GM21367 (cell line): ENCODE results near the gene IL32.
"Not testable (repeated sequence)": the region's sequence is repeated elsewhere in the genome, so short reads cannot be mapped to it uniquely, and the experiment has no call there.

ENCODE experiments used
- ATAC-seq: cut with Tn5 transposase; IDR thresholded peaks from one replicate; pipeline ENCODE4 v1.9.1; 2021; ENCODE audit not compliant: unreplicated experiment

Gene IL32

GRCh38 chr16:3069146-3069545 lies 3.7 kb downstream of the IL32 start:
- ATAC-seq = not testable (repeated sequence)

GRCh38 chr16:3070608-3071111 lies 5.2 kb downstream of the IL32 start:
- no peak for ATAC-seq

- ATAC-seq = no peak
Observed at GRCh38 chr16:3071655-3072054, 6.2 kb downstream of the IL32 start.

- ATAC-seq = not testable (repeated sequence)
Observed at GRCh38 chr16:3072148-3072547, 6.7 kb downstream of the IL32 start.

GRCh38 chr16:3072576-3073263 lies 7.3 kb downstream of the IL32 start:
- ATAC-seq = not testable (repeated sequence)

- ATAC-seq = no peak
Observed at GRCh38 chr16:3073448-3073847, 8.0 kb downstream of the IL32 start.

- peak; percentile 49 for ATAC-seq
Observed at GRCh38 chr16:3074860-3075522, 9.6 kb downstream of the IL32 start.

GRCh38 chr16:3075523-3075915 lies 10.1 kb downstream of the IL32 start:
- ATAC-seq = no peak

GRCh38 chr16:3075946-3076345 lies 10.5 kb downstream of the IL32 start:
- not testable (repeated sequence) for ATAC-seq

GRCh38 chr16:3076577-3076976 lies 11.1 kb downstream of the IL32 start:
- ATAC-seq = no peak

GRCh38 chr16:3080024-3080423 lies 14.6 kb downstream of the IL32 start:
- ATAC-seq = no peak

GRCh38 chr16:3081957-3082356 lies 16.5 kb downstream of the IL32 start:
- ATAC-seq = not testable (repeated sequence)

GRCh38 chr16:3083408-3083807 lies 18.0 kb downstream of the IL32 start:
- not testable (repeated sequence) for ATAC-seq

GRCh38 chr16:3084491-3084890 lies 19.1 kb downstream of the IL32 start:
- no peak for ATAC-seq

GRCh38 chr16:3084969-3085670 lies 19.7 kb downstream of the IL32 start:
- no peak for ATAC-seq

- no peak for ATAC-seq
Observed at GRCh38 chr16:3085868-3086595, 20.6 kb downstream of the IL32 start.

- no peak for ATAC-seq
Observed at GRCh38 chr16:3086596-3087242, 21.3 kb downstream of the IL32 start.

GRCh38 chr16:3087243-3088235 lies 22.1 kb downstream of the IL32 start:
- no peak for ATAC-seq

- no peak for ATAC-seq
Observed at GRCh38 chr16:3088450-3088849, 23.0 kb downstream of the IL32 start.
